Measurements from ENCODE around the gene DDX51.

Gene DDX51

GRCh38 chr12:132178801-132179401, 34.8 kb upstream of the DDX51 start:
- TF ChIP-seq, protein P1, sequence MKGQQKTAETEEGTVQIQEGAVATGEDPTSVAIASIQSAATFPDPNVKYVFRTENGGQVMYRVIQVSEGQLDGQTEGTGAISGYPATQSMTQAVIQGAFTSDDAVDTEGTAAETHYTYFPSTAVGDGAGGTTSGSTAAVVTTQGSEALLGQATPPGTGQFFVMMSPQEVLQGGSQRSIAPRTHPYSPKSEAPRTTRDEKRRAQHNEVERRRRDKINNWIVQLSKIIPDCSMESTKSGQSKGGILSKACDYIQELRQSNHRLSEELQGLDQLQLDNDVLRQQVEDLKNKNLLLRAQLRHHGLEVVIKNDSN (IDR thresholded peaks at IDR 0.05): peak; percentile 23; the same call in 1 of the 2 replicates
- no peak for TF ChIP-seq EP300 (IDR thresholded peaks at IDR 0.05; ENCODE audit: borderline replicate concordance)

DNA sequence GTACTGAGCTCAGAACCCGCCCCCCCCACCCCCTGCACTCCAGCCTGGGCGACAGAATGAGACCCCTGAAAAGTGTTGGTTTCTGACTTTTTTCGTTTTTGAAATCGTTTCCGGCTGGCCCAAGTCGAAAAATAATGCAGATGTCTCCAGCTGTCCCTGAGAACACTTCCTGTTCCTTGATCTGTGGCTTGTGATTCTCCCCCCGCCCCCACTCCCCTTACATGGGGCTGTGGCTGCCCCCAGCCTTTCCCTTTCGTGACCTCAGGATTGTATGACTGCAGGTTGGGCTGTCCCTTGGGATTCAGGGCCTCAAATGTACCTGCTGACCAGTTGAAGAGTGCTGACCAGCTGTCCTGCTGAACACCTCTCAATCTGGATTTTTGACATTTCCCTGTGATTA, 34.2 kb upstream of the DDX51 start:
- TF ChIP-seq TEAD4 (IDR thresholded peaks at IDR 0.05): no peak
- TF ChIP-seq, protein P2, sequence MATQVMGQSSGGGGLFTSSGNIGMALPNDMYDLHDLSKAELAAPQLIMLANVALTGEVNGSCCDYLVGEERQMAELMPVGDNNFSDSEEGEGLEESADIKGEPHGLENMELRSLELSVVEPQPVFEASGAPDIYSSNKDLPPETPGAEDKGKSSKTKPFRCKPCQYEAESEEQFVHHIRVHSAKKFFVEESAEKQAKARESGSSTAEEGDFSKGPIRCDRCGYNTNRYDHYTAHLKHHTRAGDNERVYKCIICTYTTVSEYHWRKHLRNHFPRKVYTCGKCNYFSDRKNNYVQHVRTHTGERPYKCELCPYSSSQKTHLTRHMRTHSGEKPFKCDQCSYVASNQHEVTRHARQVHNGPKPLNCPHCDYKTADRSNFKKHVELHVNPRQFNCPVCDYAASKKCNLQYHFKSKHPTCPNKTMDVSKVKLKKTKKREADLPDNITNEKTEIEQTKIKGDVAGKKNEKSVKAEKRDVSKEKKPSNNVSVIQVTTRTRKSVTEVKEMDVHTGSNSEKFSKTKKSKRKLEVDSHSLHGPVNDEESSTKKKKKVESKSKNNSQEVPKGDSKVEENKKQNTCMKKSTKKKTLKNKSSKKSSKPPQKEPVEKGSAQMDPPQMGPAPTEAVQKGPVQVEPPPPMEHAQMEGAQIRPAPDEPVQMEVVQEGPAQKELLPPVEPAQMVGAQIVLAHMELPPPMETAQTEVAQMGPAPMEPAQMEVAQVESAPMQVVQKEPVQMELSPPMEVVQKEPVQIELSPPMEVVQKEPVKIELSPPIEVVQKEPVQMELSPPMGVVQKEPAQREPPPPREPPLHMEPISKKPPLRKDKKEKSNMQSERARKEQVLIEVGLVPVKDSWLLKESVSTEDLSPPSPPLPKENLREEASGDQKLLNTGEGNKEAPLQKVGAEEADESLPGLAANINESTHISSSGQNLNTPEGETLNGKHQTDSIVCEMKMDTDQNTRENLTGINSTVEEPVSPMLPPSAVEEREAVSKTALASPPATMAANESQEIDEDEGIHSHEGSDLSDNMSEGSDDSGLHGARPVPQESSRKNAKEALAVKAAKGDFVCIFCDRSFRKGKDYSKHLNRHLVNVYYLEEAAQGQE (IDR thresholded peaks at IDR 0.05; ENCODE audit: low read depth): peak; percentile 13; the same call in 1 of the 2 replicates

GRCh38 chr12:132176920-132177551, 32.9 kb upstream of the DDX51 start:
- TF ChIP-seq EGR1 (IDR thresholded peaks at IDR 0.05) (no peak), EP300 (IDR thresholded peaks at IDR 0.05; ENCODE audit: borderline replicate concordance) (no peak), CEBPB (IDR thresholded peaks at IDR 0.05) (no peak), MAX (IDR thresholded peaks at IDR 0.05) (no peak), YY1 (IDR thresholded peaks at IDR 0.05; ENCODE audit: low read depth) (no peak), NFIC (IDR thresholded peaks at IDR 0.05) (no peak), ZBTB7A (IDR thresholded peaks at IDR 0.05; ENCODE audit: low read depth) (no peak), TCF12 (IDR thresholded peaks at IDR 0.05; ENCODE audit: low read depth) (no peak), CREB1 (IDR thresholded peaks at IDR 0.05; ENCODE audit: low read depth) (no peak), TEAD4 (IDR thresholded peaks at IDR 0.05) (no peak), RAD21 (IDR thresholded peaks at IDR 0.05; ENCODE audit: low read depth) (no peak), TAF1 (IDR thresholded peaks at IDR 0.05; ENCODE audit: low read depth) (no peak)
- TF ChIP-seq, protein P2 (IDR thresholded peaks at IDR 0.05; ENCODE audit: low read depth): no peak
- TF ChIP-seq, protein P1 (IDR thresholded peaks at IDR 0.05): no peak

DNA sequence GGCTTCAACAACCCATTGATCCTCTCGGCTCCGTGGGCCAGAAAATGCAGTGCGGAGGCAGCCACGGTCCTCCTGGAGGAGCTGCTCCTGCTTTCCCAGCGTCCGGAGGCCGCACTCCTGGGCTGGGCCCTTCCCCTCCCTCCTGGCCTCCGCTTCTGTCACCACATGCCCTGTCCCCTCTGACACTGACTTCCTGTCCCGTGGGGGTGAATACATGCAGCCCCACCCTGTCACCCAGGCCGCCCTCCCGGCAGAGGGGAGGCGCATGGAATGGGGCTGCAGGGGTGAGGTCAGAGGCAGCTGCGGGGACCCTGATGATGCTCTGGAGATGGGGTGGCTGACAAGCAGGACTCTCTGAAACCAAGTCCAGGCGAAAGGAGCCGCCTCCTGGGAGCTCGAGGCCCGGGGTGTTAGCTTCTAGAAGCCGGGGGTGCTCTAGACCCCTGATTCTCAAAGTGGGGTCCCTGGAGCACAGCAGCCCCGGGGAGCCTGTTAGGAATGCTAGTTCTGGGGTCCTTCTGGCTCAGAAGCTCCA, 32.3 kb upstream of the DDX51 start:
- TF ChIP-seq ZBTB7A (IDR thresholded peaks at IDR 0.05; ENCODE audit: low read depth): no peak
- TF ChIP-seq, protein P2 (IDR thresholded peaks at IDR 0.05; ENCODE audit: low read depth): no peak
- TF ChIP-seq TCF12 (IDR thresholded peaks at IDR 0.05; ENCODE audit: low read depth): no peak
- no peak for TF ChIP-seq EP300 (IDR thresholded peaks at IDR 0.05; ENCODE audit: borderline replicate concordance)
- TF ChIP-seq MAX (IDR thresholded peaks at IDR 0.05): no peak
- no peak for TF ChIP-seq YY1 (IDR thresholded peaks at IDR 0.05; ENCODE audit: low read depth)
- TF ChIP-seq RAD21 (IDR thresholded peaks at IDR 0.05; ENCODE audit: low read depth): no peak
- no peak for TF ChIP-seq CEBPB (IDR thresholded peaks at IDR 0.05)
- no peak for TF ChIP-seq NFIC (IDR thresholded peaks at IDR 0.05)
- TF ChIP-seq TAF1 (IDR thresholded peaks at IDR 0.05; ENCODE audit: low read depth): no peak
